KMS-11 (cell line): ENCODE data around the gene EVA1C.

Experiments used
- H2AFZ ChIP-seq: fragments of 200-600 bp; sonication (generic); 2 replicates; pipeline ENCODE4 v1.6.1; 2016; ENCODE audit warnings: antibody characterized with exemption, mixed run types, low read depth
- H3K27ac ChIP-seq: fragments of 200-600 bp; sonication (generic); 2 replicates; pipeline ENCODE4 v1.6.1; 2016; ENCODE audit warnings: mild to moderate bottlenecking, mixed run types
- H3K27me3 ChIP-seq: fragments of 200-600 bp; sonication (generic); 2 replicates; pipeline ENCODE4 v1.6.1; 2017; ENCODE audit warnings: mild to moderate bottlenecking, low read depth, mixed run types, moderate library complexity; ENCODE audit not compliant: insufficient read depth
- H3K36me3 ChIP-seq: fragments of 200-600 bp; sonication (generic); 2 replicates; pipeline ENCODE4 v1.6.1; 2017; ENCODE audit warnings: mild to moderate bottlenecking, mixed run types; ENCODE audit not compliant: insufficient read depth
- H3K4me1 ChIP-seq: fragments of 200-600 bp; sonication (generic); 2 replicates; pipeline ENCODE4 v1.6.1; 2016; ENCODE audit warnings: mild to moderate bottlenecking, low read depth, mixed run types; ENCODE audit not compliant: poor library complexity, severe bottlenecking
- H3K4me2 ChIP-seq: fragments of 200-600 bp; sonication (generic); 2 replicates; pipeline ENCODE4 v1.7.0; 2016; ENCODE audit warnings: mild to moderate bottlenecking, mixed run types
- H3K4me3 ChIP-seq: fragments of 200-600 bp; sonication (generic); IDR thresholded peaks from 2 replicates; pipeline ENCODE4 v1.6.1; 2017; ENCODE audit warnings: low read depth, low read length, mixed read lengths; ENCODE audit not compliant: insufficient read depth
- H3K79me2 ChIP-seq: fragments of 200-600 bp; sonication (generic); 2 replicates; pipeline ENCODE4 v1.6.1; 2016; ENCODE audit warnings: low read depth, mixed run types; ENCODE audit not compliant: insufficient read depth
- H3K9ac ChIP-seq: fragments of 200-600 bp; sonication (generic); 2 replicates; pipeline ENCODE4 v1.6.1; 2016; ENCODE audit warnings: mild to moderate bottlenecking, mixed run types
- H4K20me1 ChIP-seq: fragments of 200-600 bp; sonication (generic); 2 replicates; pipeline ENCODE4 v1.6.1; 2016; ENCODE audit warnings: mild to moderate bottlenecking, mixed run types; ENCODE audit not compliant: insufficient read depth
- CTCF ChIP-seq: fragments of 200-600 bp; sonication (generic); conservative IDR thresholded peaks from 2 replicates; pipeline ENCODE4 v1.6.1; 2017; ENCODE audit warnings: low read depth, mild to moderate bottlenecking, antibody characterized with exemption, low read length, moderate library complexity, mixed read lengths

Gene EVA1C

GRCh38 chr21:32549440-32549839 lies 136.9 kb downstream of the EVA1C start:
- no peak for TF ChIP-seq CTCF
- Histone ChIP-seq H3K4me2 (no peak overlapping the region), H3K27me3 (no peaks in the 10 kb centered on the region), H4K20me1 (no peaks in the 10 kb centered on the region), H3K27ac (no peak overlapping the region), H3K36me3 (no peaks in the 10 kb centered on the region), H2AFZ (no peak overlapping the region), H3K4me3 (no peak overlapping the region), H3K9ac (no peak overlapping the region), H3K79me2 (no peaks in the 10 kb centered on the region), H3K4me1 (no peaks in the 10 kb centered on the region)

- no peaks in the 10 kb centered on the region for H3K36me3 ChIP-seq
- no peaks in the 10 kb centered on the region for H4K20me1 ChIP-seq
- no peak overlapping the region for H3K9ac ChIP-seq
- H3K27ac ChIP-seq, result no peak overlapping the region
- H3K4me1 ChIP-seq, result no peaks in the 10 kb centered on the region
- no peak overlapping the region for H3K4me3 ChIP-seq
- H3K79me2 ChIP-seq, result no peaks in the 10 kb centered on the region
- TF ChIP-seq CTCF, result no peak
- no peaks in the 10 kb centered on the region for H3K27me3 ChIP-seq
- H3K4me2 ChIP-seq, result no peak overlapping the region
- H2AFZ ChIP-seq, result no peak overlapping the region
Observed at GRCh38 chr21:32549886-32550285, 137.4 kb downstream of the EVA1C start.

- Histone ChIP-seq H3K4me1 (no peaks in the 10 kb centered on the region), H3K27me3 (no peaks in the 10 kb centered on the region), H3K4me2 (no peak overlapping the region), H3K36me3 (no peaks in the 10 kb centered on the region), H3K79me2 (no peaks in the 10 kb centered on the region), H3K9ac (no peak overlapping the region), H2AFZ (no peak overlapping the region), H3K4me3 (no peak overlapping the region), H4K20me1 (no peaks in the 10 kb centered on the region), H3K27ac (no peak overlapping the region)
- no peak for TF ChIP-seq CTCF
Observed at GRCh38 chr21:32554832-32555638, 142.5 kb downstream of the EVA1C start.

- H3K9ac ChIP-seq, result no peak overlapping the region
- no peak overlapping the region for H2AFZ ChIP-seq
Observed at GRCh38 chr21:32558106-32558505, 145.6 kb downstream of the EVA1C start.

More at GRCh38 chr21:32558106-32558505, 145.6 kb downstream of the EVA1C start:
- H3K4me3 ChIP-seq, result no peak overlapping the region
- no peak for TF ChIP-seq CTCF
- no peak overlapping the region for H3K27ac ChIP-seq
- no peaks in the 10 kb centered on the region for H3K79me2 ChIP-seq
- no peaks in the 10 kb centered on the region for H3K36me3 ChIP-seq
- H4K20me1 ChIP-seq, result no peaks in the 10 kb centered on the region
- H3K27me3 ChIP-seq, result no peaks in the 10 kb centered on the region
- H3K4me1 ChIP-seq, result no peaks in the 10 kb centered on the region
- no peak overlapping the region for H3K4me2 ChIP-seq
